GM19452 (cell line): ENCODE results near the gene TNFRSF25.
"Not testable (repeated sequence)": the region's sequence is repeated elsewhere in the genome, so short reads cannot be mapped to it uniquely, and the experiment has no call there.

Experiments
- ATAC-seq: cut with Tn5 transposase; IDR thresholded peaks from one replicate; pipeline ENCODE4 v1.9.1; 2021; ENCODE audit not compliant: unreplicated experiment

TNFRSF25 gene

GRCh38 chr1:6502000-6502891 is 36.3 kb upstream of the TNFRSF25 start:
- no peak for ATAC-seq

GRCh38 chr1:6501279-6501813 is 35.4 kb upstream of the TNFRSF25 start:
- no peak for ATAC-seq

- ATAC-seq = no peak
Observed at GRCh38 chr1:6500544-6501278, 34.7 kb upstream of the TNFRSF25 start.

- ATAC-seq = no peak
Observed at GRCh38 chr1:6499296-6499695, 33.3 kb upstream of the TNFRSF25 start.

GRCh38 chr1:6498576-6499111 is 32.7 kb upstream of the TNFRSF25 start:
- ATAC-seq = no peak

GRCh38 chr1:6497867-6498575 is 32.0 kb upstream of the TNFRSF25 start:
- ATAC-seq = no peak

GRCh38 chr1:6497215-6497866 is 31.4 kb upstream of the TNFRSF25 start:
- no peak for ATAC-seq

- no peak for ATAC-seq
Observed at GRCh38 chr1:6496890-6497214, 30.9 kb upstream of the TNFRSF25 start.

GRCh38 chr1:6496365-6496721 is 30.4 kb upstream of the TNFRSF25 start:
- no peak for ATAC-seq

- no peak for ATAC-seq
Observed at GRCh38 chr1:6495540-6496364, 29.8 kb upstream of the TNFRSF25 start.

GRCh38 chr1:6495041-6495441 is 29.1 kb upstream of the TNFRSF25 start:
- ATAC-seq = no peak

GRCh38 chr1:6494627-6495026 is 28.7 kb upstream of the TNFRSF25 start:
- no peak for ATAC-seq

- ATAC-seq = not testable (repeated sequence)
Observed at GRCh38 chr1:6493834-6494223, 27.9 kb upstream of the TNFRSF25 start.

GRCh38 chr1:6491966-6492365 is 26.0 kb upstream of the TNFRSF25 start:
- ATAC-seq = no peak

- no peak for ATAC-seq
Observed at GRCh38 chr1:6491480-6491962, 25.5 kb upstream of the TNFRSF25 start, which contains the start of gene PLEKHG5. PLEKHG5 (minus strand) TSS chr1:6491667; CDS start chr1:6477571, 14,096 bp downstream.

- ATAC-seq = no peak
Observed at GRCh38 chr1:6491081-6491449, 25.1 kb upstream of the TNFRSF25 start.

- ATAC-seq = no peak
Observed at GRCh38 chr1:6490181-6491080, 24.5 kb upstream of the TNFRSF25 start.

GRCh38 chr1:6489799-6490180 is 23.8 kb upstream of the TNFRSF25 start:
- peak; percentile 62 for ATAC-seq

GRCh38 chr1:6489383-6489765 is 23.4 kb upstream of the TNFRSF25 start:
- ATAC-seq = no peak
